ENCODE data around the gene STK32B. TPM values are rescaled to one million over a fixed set of nuclear protein-coding genes. Genes with fewer than 3 reads are reported as not detected.

The STK32B gene
- total and polyA plus RNA-seq, 4 donors: 0.02 to 0.28 (median 0.08) TPM; not detected in 1

GRCh38 chr4:5096261-5096660, 45.0 kb downstream of the STK32B start (continued):
- TF ChIP-seq ZBTB33 (IDR thresholded peaks at IDR 0.05) (no peak), EGR1 (IDR thresholded peaks at IDR 0.05; ENCODE audit: low read depth in 2 of 2) (no peak), RAD21 (IDR thresholded peaks at IDR 0.05) (no peak), HNF4A (conservative IDR thresholded peaks at IDR 0.05) (no peak)

- peaks cover 1 to 6% (median 4%) of the 10 kb centered on the region in 4 donors for H3K9me3 ChIP-seq (ENCODE audit: control insufficient read depth in 4 of 4, low read length in 3 of 4)
- no peak overlapping the region for H3K27ac ChIP-seq (ENCODE audit: low read depth in 1 of 2, low read length in 2 of 2)
- 54% methylated on average over 1 of the region's 1 CpG for WGBS
- H3K9ac ChIP-seq (ENCODE audit: low read depth in 1 of 2, low read length in 2 of 2): no peak overlapping the region
- no peak for DNase-seq (ENCODE audit: low spot score)
- peaks cover 0 to 4% (median 0%) of the 10 kb centered on the region in 4 donors for H3K27me3 ChIP-seq (ENCODE audit: control insufficient read depth in 4 of 4, insufficient read depth in 4 of 4, low read length in 3 of 4)
- TF ChIP-seq JUND (IDR thresholded peaks at IDR 0.05) (no peak), SP1 (IDR thresholded peaks at IDR 0.05) (no peak), TAF1 (conservative IDR thresholded peaks at IDR 0.05) (no peak), HNF4G (IDR thresholded peaks at IDR 0.05) (no peak), GABPA (IDR thresholded peaks at IDR 0.05 in 1 of 2, conservative IDR thresholded peaks at IDR 0.05 in 1 of 2) (no peak), HNF4A (conservative IDR thresholded peaks at IDR 0.05) (no peak), ZBTB33 (IDR thresholded peaks at IDR 0.05) (no peak)
- H3K4me3 ChIP-seq (ENCODE audit: low read depth in 1 of 3, low read length in 3 of 3): no peak overlapping the region
- H3K4me1 ChIP-seq (ENCODE audit: control insufficient read depth in 4 of 4, insufficient read depth in 4 of 4, low read length in 3 of 4): no peaks in the 10 kb centered on the region
- no peaks in the 10 kb centered on the region for H3K36me3 ChIP-seq (ENCODE audit: control insufficient read depth in 4 of 4, insufficient read depth in 3 of 4, low read depth in 1 of 4, low read length in 3 of 4)
Measured at GRCh38 chr4:5098176-5098575, 46.9 kb downstream of the STK32B start.

- Histone ChIP-seq H3K4me1 (ENCODE audit: control insufficient read depth in 4 of 4, insufficient read depth in 4 of 4, low read length in 3 of 4) (no peaks in the 10 kb centered on the region), H3K27ac (ENCODE audit: low read depth in 1 of 2, low read length in 2 of 2) (no peak overlapping the region), H3K9me3 (ENCODE audit: control insufficient read depth in 4 of 4, low read length in 3 of 4) (peaks cover 1 to 5% (median 4%) of the 10 kb centered on the region in 4 donors), H3K27me3 (ENCODE audit: control insufficient read depth in 4 of 4, insufficient read depth in 4 of 4, low read length in 3 of 4) (peaks cover 0 to 4% (median 0%) of the 10 kb centered on the region in 4 donors), H3K9ac (ENCODE audit: low read depth in 1 of 2, low read length in 2 of 2) (no peak overlapping the region), H3K4me3 (ENCODE audit: low read depth in 1 of 3, low read length in 3 of 3) (no peak overlapping the region), H3K36me3 (ENCODE audit: control insufficient read depth in 4 of 4, insufficient read depth in 3 of 4, low read depth in 1 of 4, low read length in 3 of 4) (no peaks in the 10 kb centered on the region)
- TF ChIP-seq EGR1 (IDR thresholded peaks at IDR 0.05; ENCODE audit: low read depth in 2 of 2) (no peak), RAD21 (IDR thresholded peaks at IDR 0.05) (no peak), RXRA (IDR thresholded peaks at IDR 0.05) (no peak), TAF1 (conservative IDR thresholded peaks at IDR 0.05) (no peak), GABPA (IDR thresholded peaks at IDR 0.05 in 1 of 2, conservative IDR thresholded peaks at IDR 0.05 in 1 of 2) (no peak), ATF3 (IDR thresholded peaks at IDR 0.05) (no peak), FOXA2 (IDR thresholded peaks at IDR 0.05) (no peak), FOXA1 (IDR thresholded peaks at IDR 0.05) (no peak), JUND (IDR thresholded peaks at IDR 0.05) (no peak), YY1 (IDR thresholded peaks at IDR 0.05) (no peak), HNF4A (conservative IDR thresholded peaks at IDR 0.05) (no peak), SP1 (IDR thresholded peaks at IDR 0.05) (no peak), REST (IDR thresholded peaks at IDR 0.05) (no peak), NR2F2 (IDR thresholded peaks at IDR 0.05) (no peak), MAX (IDR thresholded peaks at IDR 0.05) (no peak)
- DNase-seq (ENCODE audit: low spot score): no peak
Measured at GRCh38 chr4:5100336-5100735, 49.1 kb downstream of the STK32B start.

All from liver (tissue), 9 donors.